NCI-H1417 treated with DMSO at 0.1 percent for 48 hours (cell line): ENCODE measurements around the gene HLA-DPB1.
"Not testable (repeated sequence)": the region's sequence is repeated elsewhere in the genome, so short reads cannot be mapped to it uniquely, and the experiment has no call there.

Source experiments
- DNase-seq: peaks from one replicate; lab custom pipeline; 2025; lab: John Stamatoyannopoulos, UW

HLA-DPB1 gene

GRCh38 chr6:33071569-33071968 lies 4.2 kb upstream of the HLA-DPB1 start:
- DNase-seq = no peak

- no peak for DNase-seq
Observed at GRCh38 chr6:33072508-33073100, 3.2 kb upstream of the HLA-DPB1 start.

GRCh38 chr6:33073431-33073871 lies 2.3 kb upstream of the HLA-DPB1 start, which contains the start of gene HLA-DPA1:
HLA-DPA1 (minus strand) TSS chr6:33073649.
- DNase-seq = no peak

GRCh38 chr6:33075208-33075567 lies 602 bp upstream of the HLA-DPB1 start:
- no peak for DNase-seq

DNA sequence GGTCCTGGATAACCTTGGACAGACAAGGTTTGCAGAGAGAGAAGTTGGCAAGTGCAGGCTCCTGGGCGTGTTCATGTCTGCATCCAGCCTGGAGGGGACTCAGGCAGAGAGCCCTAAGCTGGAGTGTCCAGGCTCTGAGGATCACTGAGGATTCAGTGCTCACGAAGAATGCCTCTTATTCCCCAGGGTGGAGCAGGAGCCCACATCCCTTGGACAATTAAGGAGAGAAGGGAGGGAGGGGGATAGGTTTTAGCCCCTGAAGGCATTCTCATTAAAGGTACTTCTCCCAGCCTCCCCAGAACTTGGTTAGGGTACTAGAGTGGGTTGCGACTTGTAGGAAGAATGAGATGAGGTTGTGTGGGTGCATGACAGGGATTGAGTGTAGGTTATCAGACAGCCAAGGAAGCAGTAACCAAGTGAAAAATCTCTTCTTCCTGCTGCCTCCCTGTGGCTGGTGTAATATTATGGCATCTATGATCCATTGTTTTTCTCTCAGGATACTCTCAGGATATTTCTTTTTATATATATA lies 680 bp downstream of the HLA-DPB1 start:
- DNase-seq = no peak

DNA sequence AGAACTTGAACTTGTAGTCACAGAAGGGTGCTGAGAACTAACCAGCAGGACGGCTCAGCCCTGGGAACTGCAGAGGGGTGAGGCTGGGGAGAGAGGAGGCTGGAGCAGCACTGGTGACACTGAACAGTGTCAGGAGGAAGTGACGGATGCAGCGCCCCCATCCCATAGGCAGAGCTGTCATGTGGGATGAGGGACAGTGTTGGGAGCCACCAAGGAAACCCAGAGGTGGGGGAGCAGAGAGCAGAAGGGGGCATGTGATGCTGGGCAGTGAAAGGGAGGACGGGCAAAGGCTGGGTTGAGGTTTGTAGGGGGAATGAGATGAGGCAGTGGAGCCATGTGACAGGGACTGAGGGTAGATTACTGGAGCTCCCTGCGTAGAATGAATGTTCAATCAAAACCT lies 2.1 kb downstream of the HLA-DPB1 start:
- DNase-seq = no peak

- DNase-seq = no peak
Observed at GRCh38 chr6:33078442-33078841, 2.7 kb downstream of the HLA-DPB1 start.

GRCh38 chr6:33078919-33079521 lies 3.2 kb downstream of the HLA-DPB1 start:
- no peak for DNase-seq

DNA sequence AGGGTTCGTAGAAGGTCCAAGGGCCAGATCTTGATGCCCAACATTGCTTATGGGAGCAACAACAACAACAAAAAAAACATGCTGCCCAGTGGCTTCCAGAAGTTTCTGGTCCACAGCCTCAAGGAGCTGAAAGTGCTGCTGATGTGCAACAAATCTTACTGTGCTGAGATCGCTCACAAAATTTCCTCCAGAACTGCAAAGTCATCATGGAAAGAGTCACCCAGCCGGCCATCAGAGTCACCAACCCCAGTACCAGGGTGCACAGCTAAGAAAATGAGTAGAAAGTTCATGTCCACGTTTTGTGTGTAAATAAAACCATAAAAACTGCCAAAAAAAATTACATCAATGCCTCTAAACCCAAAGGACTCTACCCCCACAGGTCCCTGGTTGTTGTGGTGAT lies 3.8 kb downstream of the HLA-DPB1 start:
- DNase-seq = no peak

GRCh38 chr6:33080127-33081089 lies 4.6 kb downstream of the HLA-DPB1 start:
- no peak for DNase-seq

GRCh38 chr6:33081098-33081824 lies 5.5 kb downstream of the HLA-DPB1 start:
- no peak for DNase-seq

- DNase-seq = no peak
Observed at GRCh38 chr6:33082702-33083101, 6.9 kb downstream of the HLA-DPB1 start.

- no peak for DNase-seq
Observed at GRCh38 chr6:33085627-33086026, 9.8 kb downstream of the HLA-DPB1 start.

DNA sequence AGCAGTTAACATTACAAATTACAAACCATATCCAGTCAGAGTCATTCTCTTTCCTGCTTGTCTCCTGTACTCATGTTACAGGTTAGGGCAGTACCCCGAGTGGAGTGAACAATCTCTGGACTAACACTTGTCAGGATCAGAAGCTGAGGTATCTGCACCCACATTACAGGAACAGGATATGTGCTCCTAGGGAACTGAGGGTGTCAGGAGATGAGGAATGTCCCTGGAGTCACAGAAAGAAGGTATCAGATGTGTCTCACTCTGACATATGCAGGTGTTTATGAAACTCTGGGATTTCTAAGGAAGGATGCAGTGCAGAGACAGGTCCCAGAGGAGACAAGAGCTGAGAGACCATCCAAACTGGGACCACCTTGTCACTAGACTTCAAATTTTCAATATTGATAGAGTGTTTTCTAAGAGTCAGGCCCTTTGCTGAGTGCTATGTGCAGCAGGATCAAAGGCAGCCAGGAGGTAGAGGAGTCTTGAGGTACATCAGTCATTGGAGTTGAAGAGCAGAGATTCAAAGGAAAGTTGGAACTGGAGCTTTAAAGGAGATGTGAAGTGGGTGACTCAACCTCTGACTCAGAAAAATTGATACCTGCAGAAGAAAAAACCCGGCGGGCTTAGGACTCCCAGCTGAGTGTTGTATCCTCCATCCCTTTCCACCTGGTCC lies 12.6 kb downstream of the HLA-DPB1 start:
- DNase-seq = no peak

DNA sequence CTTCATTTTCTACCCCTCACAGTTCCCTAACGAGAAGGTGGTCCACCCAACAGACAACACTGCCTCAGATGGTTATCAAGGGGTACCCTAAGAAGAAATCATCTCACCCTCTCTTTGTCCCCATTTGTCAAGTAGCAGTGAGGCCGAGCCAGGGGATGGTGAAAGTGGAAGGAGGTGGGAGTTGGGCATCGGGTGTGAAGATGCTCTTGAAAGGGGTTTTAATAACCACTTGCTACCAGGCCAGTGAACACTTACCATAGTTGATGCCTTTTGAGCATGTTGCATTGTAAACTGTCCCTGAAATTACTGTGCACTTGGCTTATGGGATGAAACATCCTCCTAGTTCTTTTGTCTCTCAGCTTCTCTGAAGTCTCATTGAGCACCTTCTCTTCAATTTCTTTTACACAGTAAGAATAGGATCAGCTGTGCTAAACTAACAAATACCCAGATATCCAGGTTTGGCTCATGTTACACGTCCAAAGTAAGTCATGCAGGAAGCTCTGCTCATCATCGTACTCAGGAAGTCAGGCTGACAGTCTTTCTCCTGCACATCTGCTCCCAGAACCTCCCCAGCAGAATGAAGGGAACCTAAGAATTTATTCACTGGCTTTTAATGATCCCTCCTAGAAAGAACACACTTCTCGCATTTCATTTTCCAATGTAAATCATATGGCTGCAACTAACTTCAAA lies 13.3 kb downstream of the HLA-DPB1 start:
- DNase-seq = no peak

DNA sequence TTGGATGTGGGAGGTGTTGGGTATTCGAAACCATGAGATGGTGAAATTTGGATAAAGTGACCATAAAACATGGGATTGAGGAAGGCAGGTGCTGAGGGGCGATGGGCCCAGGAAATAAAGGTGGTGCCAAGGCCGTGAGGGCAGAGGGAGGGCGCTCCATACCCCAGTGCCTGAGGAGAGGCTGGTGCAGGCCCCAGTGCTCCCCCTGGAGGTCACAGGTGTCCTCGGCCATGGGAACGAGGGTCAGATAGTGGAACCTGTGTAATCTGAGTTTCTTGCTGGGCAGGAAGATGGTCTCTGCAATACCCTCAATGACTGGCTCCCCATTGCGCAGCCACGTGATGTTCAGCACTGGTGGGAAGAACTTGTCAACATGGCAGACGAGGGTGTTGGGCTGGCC lies 16.2 kb downstream of the HLA-DPB1 start:
- DNase-seq = no peak

DNA sequence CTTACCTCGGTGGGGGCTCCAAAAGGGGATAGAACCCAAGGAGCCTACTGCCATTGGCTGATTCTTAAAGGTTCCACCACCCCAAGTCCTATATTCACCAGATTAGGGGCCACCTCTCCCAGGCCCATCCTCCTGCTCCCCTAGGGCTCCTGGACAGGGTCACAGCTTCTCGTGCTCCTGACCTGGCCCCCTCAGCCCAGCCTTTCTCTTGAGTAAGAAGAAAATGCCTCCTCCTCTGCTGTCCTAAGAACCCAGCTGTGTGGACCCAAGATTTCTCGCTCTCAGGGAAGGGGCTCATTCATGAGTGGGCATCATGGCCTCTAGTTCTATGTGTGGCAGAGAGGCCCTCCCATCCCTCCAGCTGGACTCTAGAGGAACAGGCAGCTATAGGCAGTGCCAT lies 16.6 kb downstream of the HLA-DPB1 start:
- no peak for DNase-seq

GRCh38 chr6:33093855-33094254 lies 18.1 kb downstream of the HLA-DPB1 start:
- DNase-seq = no peak

DNA sequence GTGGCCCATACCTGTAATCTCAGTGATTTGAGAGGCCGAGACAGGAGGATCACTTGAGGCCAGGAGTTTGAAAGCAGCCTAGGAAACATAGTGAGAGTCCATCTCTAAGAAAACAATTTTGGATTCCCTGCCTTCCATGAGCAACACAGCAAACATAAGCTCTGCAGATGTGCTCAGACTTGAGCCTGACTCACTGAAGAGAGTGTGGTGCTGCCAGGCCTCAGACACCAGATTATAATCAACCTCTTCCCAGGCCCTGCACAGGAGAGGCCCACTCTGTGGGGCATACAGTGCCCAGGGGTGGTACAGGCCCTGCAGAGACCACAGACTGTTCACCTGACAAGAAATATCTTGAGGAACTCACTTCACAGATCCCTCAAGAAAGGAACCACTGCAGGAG lies 19.9 kb downstream of the HLA-DPB1 start:
- no peak for DNase-seq

GRCh38 chr6:33101121-33101737 lies 25.4 kb downstream of the HLA-DPB1 start:
- not testable (repeated sequence) for DNase-seq
